Endothelial cell of umbilical vein (primary cell): ENCODE results near the gene LRCOL1. TPM values are rescaled to one million over a fixed set of nuclear protein-coding genes. Genes with fewer than 3 reads are reported as not detected.

ENCODE experiments used
- BruUV-seq: library from RNA; stranded (reverse); fragments of 400-500 nt; replicated peaks from 2 replicates; lab custom pipeline; 2021; lab: Mats Ljungman, UMichigan
- CTCF ChIA-PET: fragments of 300-600, 350-600 bp; sonication (Branson Sonifier 250); formaldehyde crosslinking; loops from one replicate; lab custom pipeline; 2021; ENCODE audit warnings: antibody characterized with exemption, inconsistent platforms; lab: Charles Lee
- POLR2A ChIA-PET: fragments of 300-600, 350-600 bp; sonication (Branson Sonifier 250); formaldehyde crosslinking; loops from one replicate; lab custom pipeline; 2021; ENCODE audit warnings: antibody characterized with exemption, inconsistent platforms; lab: Charles Lee
- DNase-seq: peaks from one replicate; pipeline ENCODE4 v3.0.0-alpha.2; 2011; ENCODE audit warnings: low read depth, low spot score
- FAIRE-seq: peaks from 2 replicates; lab custom pipeline; 2011; peaks lifted over from hg19 to GRCh38; lab: Jason Lieb, UNC
- H2AFZ ChIP-seq: 2 replicates; pipeline ENCODE4 v1.6.0; 2012; ENCODE audit warnings: low read depth, low read length, control low read depth, inconsistent platforms
- H3K27ac ChIP-seq: 2 replicates; pipeline ENCODE4 v1.5.1; 2011; ENCODE audit warnings: low read depth, mild to moderate bottlenecking, control low read depth, low read length, moderate library complexity; ENCODE audit not compliant: insufficient read depth
- H3K27me3 ChIP-seq, 2 experiments: 2 replicates each; pipeline versions ENCODE4 v1.6.0 to v1.6.1; 2011; ENCODE audit warnings: low read length in 2 of 2, mixed read lengths in 1 of 2; ENCODE audit not compliant: control insufficient read depth in 2 of 2, insufficient read depth in 2 of 2
- H3K36me3 ChIP-seq, 2 experiments: 2 replicates in 1 of 2; 3 replicates in 1 of 2; pipeline ENCODE4 v1.5.1; 2011; ENCODE audit warnings: low read length in 2 of 2, mild to moderate bottlenecking in 1 of 2, moderate library complexity in 1 of 2; ENCODE audit not compliant: control insufficient read depth in 2 of 2, insufficient read depth in 2 of 2; ENCODE audit errors: extremely low read depth in 1 of 2
- H3K4me1 ChIP-seq: 3 replicates; pipeline ENCODE4 v1.5.1; 2011; ENCODE audit warnings: mild to moderate bottlenecking, low read length; ENCODE audit not compliant: control insufficient read depth, insufficient read depth; ENCODE audit errors: extremely low read depth
- H3K4me2 ChIP-seq: 2 replicates; pipeline ENCODE4 v1.6.1; 2011; ENCODE audit warnings: low read length, control low read depth, mixed read lengths; ENCODE audit not compliant: insufficient read depth
- H3K4me3 ChIP-seq, 3 experiments: fragments of 200-600 bp in 1 of 3; sonication (generic), shearing (Covaris generic) in 1 of 3; replicated peaks in 1 of 3; 2 replicates each; pipeline ENCODE4 v1.5.1; 2011 to 2016; ENCODE audit warnings: control low read depth in 3 of 3, low read length in 3 of 3, mild to moderate bottlenecking in 2 of 3, inconsistent platforms in 1 of 3, low read depth in 1 of 3, moderate library complexity in 1 of 3; ENCODE audit not compliant: insufficient read depth in 1 of 3
- H3K79me2 ChIP-seq: 2 replicates; pipeline ENCODE4 v1.6.0; 2012; ENCODE audit warnings: low read length, inconsistent platforms; ENCODE audit not compliant: control insufficient read depth, insufficient read depth
- H3K9ac ChIP-seq: replicated peaks from 2 replicates; pipeline ENCODE3; 2011; ENCODE audit warnings: low read length, control low read depth; ENCODE audit not compliant: insufficient read depth; ENCODE audit errors: extremely low read depth
- H3K9me1 ChIP-seq: replicated peaks from 3 replicates; pipeline ENCODE4 v1.6.0; 2011; ENCODE audit warnings: mild to moderate bottlenecking, low read length; ENCODE audit not compliant: control insufficient read depth, insufficient read depth; ENCODE audit errors: extremely low read depth
- H3K9me3 ChIP-seq: replicated peaks from 2 replicates; pipeline ENCODE4 v1.5.1; 2012; ENCODE audit warnings: low read length, inconsistent platforms; ENCODE audit not compliant: control insufficient read depth, insufficient read depth
- H4K20me1 ChIP-seq: replicated peaks from 2 replicates; pipeline ENCODE3; 2011; ENCODE audit warnings: mild to moderate bottlenecking, low read length; ENCODE audit not compliant: control insufficient read depth, insufficient read depth; ENCODE audit errors: extremely low read depth
- CTCF ChIP-seq, 2 donors: IDR thresholded peaks; 1 replicate in 1 of 2; 2 replicates in 1 of 2; pipeline ENCODE4 v1.5.1; 2011; ENCODE audit warnings: low read length in 2 of 2, mild to moderate bottlenecking in 2 of 2, moderate library complexity in 2 of 2, control low read depth in 1 of 2, inconsistent platforms in 1 of 2, low read depth in 1 of 2; ENCODE audit not compliant: insufficient read depth in 1 of 2; ENCODE audit errors: extremely low read depth in 1 of 2
- EZH2 ChIP-seq: IDR thresholded peaks from 2 replicates; pipeline ENCODE4 v1.6.1; 2012; ENCODE audit warnings: borderline replicate concordance, low read depth, mild to moderate bottlenecking, moderate library complexity, low read length, inconsistent platforms; ENCODE audit not compliant: severe bottlenecking
- FOS ChIP-seq: IDR thresholded peaks from 2 replicates; pipeline ENCODE4 v1.6.1; 2011; ENCODE audit warnings: mild to moderate bottlenecking, low read length, moderate library complexity, borderline replicate concordance; ENCODE audit not compliant: insufficient read depth
- GATA2 ChIP-seq: IDR thresholded peaks from 2 replicates; pipeline ENCODE4 v1.7.0; 2011; ENCODE audit warnings: low read depth, mild to moderate bottlenecking, moderate library complexity, mixed read lengths, low read length; ENCODE audit not compliant: insufficient read length, insufficient read depth
- JUN ChIP-seq: IDR thresholded peaks from 2 replicates; pipeline ENCODE4 v1.6.1; 2011; ENCODE audit warnings: borderline replicate concordance, low read depth; ENCODE audit not compliant: insufficient read length, insufficient read depth
- MAX ChIP-seq: IDR thresholded peaks from 2 replicates; pipeline ENCODE4 v1.6.1; 2011; ENCODE audit not compliant: insufficient read depth, insufficient read length
- MYC ChIP-seq: IDR thresholded peaks from one replicate; pipeline ENCODE4 v1.6.1; 2011; ENCODE audit warnings: mild to moderate bottlenecking, low read depth, low read length
- POLR2A ChIP-seq: IDR thresholded peaks from 2 replicates; pipeline ENCODE4 v1.6.1; 2012; ENCODE audit warnings: low read depth, mild to moderate bottlenecking, control low read depth, low read length
- POLR2AphosphoS5 ChIP-seq: IDR thresholded peaks from 2 replicates; pipeline ENCODE4 v1.6.1; 2012; ENCODE audit warnings: low read depth, mild to moderate bottlenecking, control low read depth, low read length, moderate library complexity; ENCODE audit not compliant: insufficient read depth
- dilution Hi-C: fragments of 300-500 bp; cut with MboI; formaldehyde crosslinking; loops from one replicate; pipeline ENCODE4 v1.15.0; 2019; ENCODE audit warnings: low sequenced_read_pairs; ENCODE audit not compliant: extremely low pct_ligation_motif_present
- intact Hi-C: fragments of 100-400 bp; cut with micrococcal nuclease; formaldehyde crosslinking; loops from one replicate; pipeline ENCODE4 v1.10.0; 2022
- polyA plus RNA-seq, 4 experiments: library from polyadenylated mRNA; depleted of rRNA in 3 of 4; stranded (reverse) in 3 of 4; unstranded in 1 of 4; fragments of >200 nt; gene quantifications; 2 replicates each; pipeline versions ENCODE4 v1.2.1 to v1.2.3, GENCODE V29; 2011 to 2012; ENCODE audit warnings: missing spikeins in 1 of 4
- total RNA-seq: library from RNA; stranded (reverse); gene quantifications from 2 replicates; pipeline ENCODE4 v1.2.3, GENCODE V29; 2021

LRCOL1 gene
- total and polyA plus RNA-seq, 2 donors (not counting 3 experiments of a cell fraction or from before 2014, with no cell fraction given), result 1.2 to 1.5 TPM

- no peak overlapping the region for H3K4me2 ChIP-seq
- no peaks in the 10 kb centered on the region for H3K27me3 ChIP-seq
- no peak overlapping the region for H2AFZ ChIP-seq
- peaks cover 2% of the 10 kb centered on the region for H4K20me1 ChIP-seq
- no peak overlapping the region for H3K4me3 ChIP-seq
- ChIA-PET CTCF (no interaction called here), POLR2A (no interaction called here)
- H3K4me1 ChIP-seq, result peaks cover 5% of the 10 kb centered on the region
- no peaks in the 10 kb centered on the region for H3K9me1 ChIP-seq
- H3K79me2 ChIP-seq, result peaks cover 58% of the 10 kb centered on the region
- no peak for TF ChIP-seq POLR2AphosphoS5
- TF ChIP-seq FOS, result no peak
- no peak for TF ChIP-seq POLR2A
- TF ChIP-seq GATA2, result no peak
- TF ChIP-seq MYC, result no peak
- no peak for TF ChIP-seq JUN
- no peak overlapping the region for H3K27ac ChIP-seq
- DNase-seq (no peak), FAIRE-seq (no peak)
- dilution Hi-C loops (no loop called here), intact Hi-C loops (no loop called here)
- H3K9ac ChIP-seq, result no peak overlapping the region
- no TSS peak for BruUV-seq
- H3K36me3 ChIP-seq, result peaks cover 0 to 2% of the 10 kb centered on the region in 2 experiments
- H3K9me3 ChIP-seq, result no peaks in the 10 kb centered on the region
These were observed 45.0 kb downstream of the LRCOL1 start for GRCh38 chr12:132565365-132565764.

- intact Hi-C loops, result no loop called here
- H3K9me3 ChIP-seq, result no peaks in the 10 kb centered on the region
- no peak overlapping the region for H3K4me3 ChIP-seq
- TF ChIP-seq MYC (no peak), GATA2 (no peak), FOS (no peak), POLR2A (no peak), CTCF (IDR thresholded peaks at IDR 0.05; ENCODE audit: extremely low read depth in 1 of 2, insufficient read depth in 1 of 2, low read depth in 1 of 2, low read length in 2 of 2) (no peak), EZH2 (no peak), POLR2AphosphoS5 (no peak), MAX (no peak), JUN (no peak)
- no TSS peak for BruUV-seq
- H3K36me3 ChIP-seq, result peaks cover 0 to 2% of the 10 kb centered on the region in 2 experiments
- H3K27me3 ChIP-seq, result no peaks in the 10 kb centered on the region
- H3K9me1 ChIP-seq, result no peaks in the 10 kb centered on the region
- H3K79me2 ChIP-seq, result peaks cover 58% of the 10 kb centered on the region
- ChIA-PET POLR2A (no interaction called here), CTCF (interaction anchor here (3.7 kb wide), 1 partner anchor 149 kb away, joined by 58 read pairs; no protein-coding TSS in a partner anchor)
- H4K20me1 ChIP-seq, result peaks cover 2% of the 10 kb centered on the region
- H3K4me1 ChIP-seq, result peaks cover 5% of the 10 kb centered on the region
- H3K9ac ChIP-seq, result no peak overlapping the region
- no peak for DNase-seq
- FAIRE-seq, result no peak
- dilution Hi-C loops, result no loop called here
- H3K4me2 ChIP-seq, result no peak overlapping the region
- H3K27ac ChIP-seq, result no peak overlapping the region
- H2AFZ ChIP-seq, result no peak overlapping the region
These were observed 46.5 kb downstream of the LRCOL1 start for GRCh38 chr12:132563911-132564310.
